Iris pigment epithelial cell (primary cell): Measurements from ENCODE around the gene RASGRF1.
A peak's percentile ranks its signal among the peaks of the same experiment; 100 is the strongest.

ENCODE experiments used
- DNase-seq: peaks from one replicate; pipeline ENCODE4 v3.0.0-alpha.2; 2011; ENCODE audit warnings: low read depth

Gene RASGRF1

DNA sequence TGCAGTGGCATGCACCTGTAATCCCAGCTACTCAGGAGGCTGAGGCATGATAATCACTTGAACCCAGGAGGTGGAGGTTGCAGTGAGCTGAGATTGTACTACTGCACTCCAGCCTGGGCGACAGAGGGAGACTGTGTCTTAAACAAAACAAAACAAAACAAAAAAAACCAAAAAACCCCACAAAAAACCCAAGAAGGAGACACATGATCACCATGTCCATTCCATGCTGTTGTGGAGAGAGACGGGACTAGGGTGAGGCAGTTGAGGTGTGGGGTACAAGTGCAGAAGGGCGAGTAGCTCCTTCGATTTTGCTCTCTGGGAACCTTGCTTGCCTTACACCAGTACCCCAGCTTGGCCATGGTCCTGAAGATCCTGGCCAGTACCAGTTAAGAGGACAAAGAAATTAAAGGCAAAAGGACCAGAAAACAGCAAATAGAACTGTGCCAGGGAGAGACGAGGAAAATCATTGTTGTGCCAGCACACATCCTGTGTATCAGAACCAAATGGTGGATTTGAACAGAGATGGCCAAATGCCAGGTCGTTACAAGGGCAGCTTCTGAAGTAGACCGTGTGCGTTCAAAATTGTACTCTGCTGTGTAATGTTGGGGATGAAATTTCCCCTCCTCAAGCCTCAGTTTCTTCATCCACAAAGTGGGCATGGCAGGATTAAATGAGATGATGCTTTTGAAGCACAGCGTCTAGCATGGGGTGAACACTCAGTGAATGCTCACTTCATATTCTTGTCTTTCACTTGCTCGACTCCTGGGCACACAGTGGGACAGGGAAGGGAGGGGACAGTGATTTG is 102.8 kb downstream of the RASGRF1 start:
- no peak for DNase-seq

DNA sequence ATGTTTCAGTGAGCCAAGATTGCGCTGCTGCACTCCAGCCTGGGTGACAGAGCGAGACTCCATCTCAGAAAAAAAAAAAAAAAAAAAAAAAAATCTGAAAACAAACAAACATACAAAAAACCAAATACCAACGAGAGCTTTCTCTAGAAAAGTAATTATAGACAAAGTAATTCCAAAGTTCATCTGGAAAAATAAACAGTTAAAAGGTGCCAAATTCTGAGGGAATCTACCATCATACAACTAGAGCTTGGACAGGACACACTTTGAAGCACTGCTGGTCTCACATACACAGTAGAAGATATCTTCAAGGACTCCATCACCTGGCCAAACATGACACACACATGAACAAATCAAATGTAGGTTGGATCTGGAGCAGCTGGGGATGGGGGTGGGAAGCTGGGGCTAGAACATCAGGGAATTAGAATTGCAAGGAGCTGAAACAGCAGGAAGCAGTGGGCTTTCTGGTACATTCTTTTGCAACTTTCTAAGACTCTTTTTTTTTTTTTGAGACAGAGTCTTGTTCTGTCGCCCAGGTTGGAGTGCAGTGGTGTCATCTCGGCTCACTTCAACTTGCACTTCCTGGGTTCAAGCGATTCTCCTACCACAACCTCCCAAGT is 104.6 kb downstream of the RASGRF1 start:
- no peak for DNase-seq

DNA sequence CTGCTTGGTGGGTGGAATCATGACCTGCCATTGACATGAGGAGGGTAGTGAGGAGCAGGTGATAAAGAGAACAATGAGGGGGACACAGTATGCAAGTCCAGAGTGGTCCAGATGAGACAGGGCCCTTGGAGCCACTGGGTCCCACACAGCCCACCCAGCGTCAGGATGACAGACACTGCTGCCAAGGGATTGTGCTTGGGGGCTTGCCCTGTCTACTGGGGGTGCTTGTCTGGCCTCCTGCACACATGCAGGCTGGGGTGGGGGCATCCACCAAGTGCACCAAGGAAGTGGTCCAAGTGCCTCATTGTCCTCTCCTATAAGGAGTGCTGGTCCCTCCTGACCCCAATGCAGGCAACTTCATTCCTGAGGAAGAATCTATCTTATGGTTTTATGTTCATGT is 106.5 kb downstream of the RASGRF1 start:
- DNase-seq: no peak

DNA sequence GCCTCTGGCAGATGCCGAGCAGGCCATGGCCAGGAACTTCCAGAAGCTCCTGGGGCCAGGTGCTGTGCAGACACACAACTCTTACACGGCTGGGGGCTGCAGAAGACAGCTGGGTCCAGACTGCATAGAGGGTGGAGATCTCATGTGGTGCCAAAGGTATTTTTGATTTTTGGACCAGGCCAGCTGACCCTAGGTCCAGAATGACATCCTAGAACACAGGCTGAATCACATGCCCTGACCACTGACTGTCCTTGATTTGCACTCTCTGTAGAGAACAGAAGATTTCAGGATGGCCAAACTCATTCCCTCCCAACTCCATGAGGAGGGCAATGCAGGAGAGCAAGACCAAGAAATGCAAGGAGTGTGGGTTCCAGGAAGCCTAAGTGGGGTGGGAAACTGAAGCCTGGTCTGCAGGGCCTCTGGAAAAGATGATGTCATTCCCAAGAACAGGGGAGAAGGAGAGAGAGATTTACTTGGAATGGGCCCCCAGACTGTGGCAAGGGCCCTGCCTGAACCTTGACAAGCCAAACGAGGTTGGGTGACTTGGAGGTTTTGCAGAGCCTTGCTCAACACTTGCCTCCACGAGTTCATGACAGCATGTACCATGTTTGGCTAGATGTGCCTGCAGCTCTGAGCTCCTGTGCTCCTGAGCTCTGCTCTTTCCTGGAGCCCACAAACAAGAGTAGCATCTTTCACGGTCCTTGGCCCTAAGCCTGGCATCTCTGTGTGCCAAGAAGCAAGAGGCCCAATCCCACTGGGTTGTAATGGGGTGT is 107.2 kb downstream of the RASGRF1 start:
- no peak for DNase-seq

DNA sequence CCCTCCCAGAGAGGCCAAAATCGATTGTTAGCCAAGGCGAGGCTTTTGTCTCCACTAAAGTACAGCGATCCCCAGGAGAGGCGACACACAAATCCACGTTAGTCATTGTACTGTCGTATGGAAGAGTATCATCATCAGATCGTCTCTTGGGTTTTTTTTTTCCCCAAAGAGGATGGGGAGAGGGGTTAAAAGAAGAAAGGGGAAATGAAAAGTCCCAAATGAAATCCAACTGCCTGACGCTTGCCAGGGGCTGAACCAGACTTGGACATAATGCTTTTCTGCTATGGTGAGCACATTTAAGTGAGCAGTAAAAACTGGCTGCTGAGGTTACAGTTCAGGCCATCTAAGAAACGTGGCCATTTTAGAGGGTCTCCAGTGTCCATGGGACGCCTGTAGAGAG is 107.8 kb downstream of the RASGRF1 start:
- no peak for DNase-seq

DNA sequence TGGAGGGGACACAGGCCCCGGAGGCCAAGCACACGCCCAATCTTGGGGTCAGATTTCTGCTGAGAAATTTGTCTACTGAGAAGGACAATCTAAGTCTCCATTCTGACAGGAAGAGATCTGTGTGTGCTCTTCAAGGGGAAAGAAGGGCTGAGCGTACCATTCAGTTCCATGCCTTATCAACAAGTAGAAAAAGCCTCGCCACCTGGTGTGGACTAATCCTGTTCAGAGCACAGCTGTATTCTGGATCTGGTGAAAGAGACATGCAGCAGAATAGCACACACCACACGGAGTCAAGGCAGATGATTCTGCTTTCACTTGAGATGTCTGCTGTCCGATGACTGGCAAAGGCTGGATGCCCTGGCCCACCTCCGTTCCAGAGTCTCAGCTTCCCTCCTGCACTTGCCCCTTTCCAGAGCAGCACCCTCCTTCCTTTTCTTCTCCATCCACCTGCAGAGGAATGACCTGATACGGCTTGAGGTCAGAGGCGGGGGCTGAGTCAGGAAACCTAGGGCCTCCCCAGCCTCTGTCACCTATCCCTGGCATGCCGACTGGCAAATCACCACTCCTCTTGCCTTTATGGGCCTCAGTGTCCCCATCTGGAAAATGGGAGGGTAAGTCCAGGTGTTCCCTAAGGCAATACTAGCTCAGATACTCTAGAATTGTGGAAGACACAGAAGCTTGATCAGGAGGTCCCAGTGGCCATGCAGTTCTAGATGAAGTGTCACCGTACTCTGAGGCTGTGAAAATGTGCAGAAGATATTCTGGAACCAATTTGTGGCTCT is 108.9 kb downstream of the RASGRF1 start:
- no peak for DNase-seq

DNA sequence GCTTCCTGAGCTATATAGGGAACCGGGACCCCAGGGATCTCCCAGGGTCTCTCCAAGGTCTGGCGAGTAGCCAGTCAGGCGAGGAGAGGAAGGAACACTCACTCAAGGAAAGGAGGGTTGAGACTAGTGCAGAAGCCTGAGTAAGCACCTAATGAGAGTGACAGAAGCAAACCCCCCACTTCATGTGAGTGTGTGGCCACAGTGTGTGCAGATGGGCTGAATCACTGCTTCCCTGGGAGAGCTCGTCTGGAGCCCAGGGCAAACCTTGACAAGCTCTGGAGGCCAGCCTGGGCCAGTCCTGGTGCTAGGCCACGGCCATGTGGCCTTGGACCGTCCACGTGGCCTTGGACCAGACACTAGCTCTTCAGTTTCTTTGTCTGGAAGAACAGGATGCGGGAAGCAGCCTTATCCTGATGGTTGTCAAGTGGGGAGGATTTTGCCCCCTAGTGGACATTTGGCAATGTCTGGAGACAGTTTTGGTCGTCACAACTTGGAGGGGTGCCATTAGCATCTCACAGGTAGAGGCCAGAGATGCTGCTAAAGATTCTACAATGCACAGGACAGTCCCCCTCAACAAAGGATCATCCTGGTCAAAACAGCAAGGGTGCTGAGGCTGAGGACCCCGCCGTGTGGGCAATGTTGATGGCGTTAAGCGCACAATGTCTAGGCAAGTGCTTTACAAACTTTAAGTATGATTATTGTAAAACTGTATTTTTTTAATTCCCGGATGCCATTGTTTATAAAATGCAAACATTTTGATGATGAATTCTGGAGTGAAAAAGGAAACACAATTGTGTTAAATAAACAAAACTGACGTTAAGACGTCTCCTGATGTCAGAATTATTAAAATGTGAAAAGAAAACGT is 110.9 kb downstream of the RASGRF1 start:
- peak; percentile 79 for DNase-seq

DNA sequence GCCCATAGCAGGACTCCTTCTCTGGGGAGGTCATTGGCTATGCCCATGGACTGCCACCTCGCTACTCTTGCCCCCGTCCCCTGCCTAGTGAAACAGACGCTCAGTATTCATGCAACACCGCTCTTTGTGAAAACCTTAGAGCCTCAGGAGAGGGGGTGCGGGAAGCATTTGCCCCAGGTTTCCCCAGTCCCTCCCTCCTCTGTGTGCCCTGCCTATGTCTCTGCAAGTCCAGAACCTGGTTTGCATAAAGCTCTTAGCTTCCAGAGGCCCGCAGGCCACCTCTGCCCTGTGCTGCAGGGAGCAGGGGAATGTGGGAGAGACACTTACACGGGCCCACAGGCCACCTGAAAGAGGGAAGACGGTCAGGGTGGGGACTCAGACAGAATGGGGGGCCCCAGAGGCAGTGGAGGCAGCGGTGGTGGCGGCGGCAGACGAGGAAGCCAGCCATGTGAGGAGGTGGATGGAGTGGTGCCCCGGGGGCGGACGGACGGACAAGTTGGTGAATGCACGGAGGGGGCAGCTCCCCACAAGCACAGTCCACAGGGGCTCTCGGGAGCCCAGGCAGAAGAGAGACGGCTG is 111.9 kb downstream of the RASGRF1 start:
- no peak for DNase-seq

DNA sequence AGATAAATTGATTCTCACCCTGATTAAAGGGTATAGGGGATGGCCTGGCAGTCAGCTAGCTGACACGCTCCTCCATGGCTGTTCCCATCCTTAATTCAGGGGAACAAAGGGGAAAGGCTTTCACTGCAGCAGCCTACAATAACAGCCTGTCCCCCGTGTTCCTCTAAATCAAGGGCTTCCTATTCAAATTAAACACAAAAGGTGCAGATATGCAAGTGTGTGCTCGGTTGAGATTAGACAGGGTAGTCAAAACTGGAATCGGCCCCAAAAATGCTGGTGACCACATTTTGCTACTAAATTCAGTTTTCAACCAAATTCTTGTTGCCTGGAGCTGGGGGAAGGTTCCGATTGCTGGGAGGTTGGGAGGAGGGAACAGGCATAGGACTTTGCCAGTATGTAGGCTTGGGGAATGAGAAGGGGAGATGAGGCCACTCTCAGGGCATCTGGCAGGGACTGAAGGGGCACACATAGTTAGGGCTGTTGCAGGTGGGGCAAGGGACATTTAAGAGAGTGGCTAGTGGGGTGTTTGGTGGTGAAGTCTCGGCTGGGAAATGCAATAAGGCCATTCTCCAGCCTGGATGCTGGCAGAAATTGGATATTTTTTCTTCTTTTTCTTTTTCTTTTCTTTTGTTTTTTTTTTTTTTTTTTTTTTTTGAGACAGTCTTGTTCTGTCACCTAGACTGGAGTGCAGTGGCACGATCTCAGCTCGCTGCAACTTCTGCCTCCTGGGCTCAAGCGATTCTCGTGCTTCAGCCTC is 112.8 kb downstream of the RASGRF1 start:
- DNase-seq: no peak

DNA sequence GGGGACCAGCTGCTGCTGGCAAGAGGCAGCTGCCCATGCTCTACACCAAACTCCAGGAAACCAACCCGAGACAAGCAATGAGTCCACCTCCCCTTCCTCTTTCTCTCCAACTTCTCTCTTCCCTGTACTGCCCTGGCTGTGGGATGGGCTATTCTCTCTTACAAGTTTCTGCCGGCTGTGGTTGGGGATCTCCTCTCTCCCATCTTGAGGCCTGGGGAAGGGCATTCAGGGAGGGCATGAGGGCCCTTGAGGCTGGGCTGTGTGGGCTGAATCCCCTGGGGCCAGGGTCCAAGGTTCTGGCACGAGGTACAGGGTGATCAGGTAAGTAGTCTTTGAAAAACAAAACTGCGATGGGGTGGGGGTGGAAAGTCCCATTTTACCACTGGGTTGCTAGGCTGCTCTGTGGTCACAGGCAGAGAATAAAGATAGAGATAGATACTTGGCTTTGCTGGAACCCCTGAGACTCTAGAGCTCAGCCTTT is 113.4 kb downstream of the RASGRF1 start:
- no peak for DNase-seq

DNA sequence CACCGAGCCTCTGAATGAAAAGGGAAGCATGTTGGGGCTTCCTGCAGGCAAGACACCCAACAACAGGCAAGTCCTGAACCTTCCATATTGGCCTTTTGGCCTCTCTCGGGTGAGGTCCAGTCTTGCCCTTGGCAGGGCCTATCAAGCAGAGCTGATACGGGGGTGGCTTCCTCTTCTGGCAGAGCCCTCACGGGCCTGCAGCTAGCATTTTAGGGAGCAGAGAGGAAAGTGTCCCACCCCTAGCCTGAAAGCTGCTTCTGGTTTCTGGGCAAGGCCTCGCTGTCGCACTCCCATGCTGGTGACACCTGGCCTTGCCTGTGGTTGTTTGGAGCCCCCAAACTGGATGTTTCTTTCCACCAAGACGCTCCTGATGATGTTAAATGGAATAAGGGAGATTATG is 113.9 kb downstream of the RASGRF1 start:
- no peak for DNase-seq

DNA sequence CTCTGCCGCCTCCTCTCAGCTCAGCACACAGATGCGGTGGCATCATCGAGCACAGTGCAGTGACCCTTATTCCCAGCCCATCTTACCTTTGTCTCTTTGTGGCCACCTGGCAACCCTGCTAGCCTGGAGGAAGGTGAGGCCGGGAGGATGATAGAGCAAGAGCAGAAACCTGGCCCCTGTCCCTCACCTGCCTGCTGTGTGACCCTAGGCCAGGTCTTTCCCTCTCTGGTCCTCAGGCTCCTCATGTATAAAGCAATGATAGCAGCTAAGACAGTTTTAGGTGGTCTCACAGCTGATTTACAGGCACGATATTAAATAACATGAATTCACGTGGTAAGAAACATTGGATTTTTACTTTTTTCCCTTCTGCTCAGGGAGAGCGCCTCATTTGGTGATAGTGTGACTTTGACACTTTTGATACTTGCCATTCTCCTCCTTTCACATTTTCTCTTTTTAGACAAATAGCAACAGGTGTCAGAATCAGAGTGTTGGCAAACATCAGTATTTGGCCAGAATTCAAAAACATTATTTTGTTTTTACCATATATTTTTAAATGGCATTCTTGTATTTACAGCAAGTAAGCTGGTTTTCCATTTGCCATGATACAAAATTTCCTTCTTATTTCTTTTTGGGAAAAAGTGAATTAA is 116.2 kb downstream of the RASGRF1 start:
- DNase-seq: no peak

DNA sequence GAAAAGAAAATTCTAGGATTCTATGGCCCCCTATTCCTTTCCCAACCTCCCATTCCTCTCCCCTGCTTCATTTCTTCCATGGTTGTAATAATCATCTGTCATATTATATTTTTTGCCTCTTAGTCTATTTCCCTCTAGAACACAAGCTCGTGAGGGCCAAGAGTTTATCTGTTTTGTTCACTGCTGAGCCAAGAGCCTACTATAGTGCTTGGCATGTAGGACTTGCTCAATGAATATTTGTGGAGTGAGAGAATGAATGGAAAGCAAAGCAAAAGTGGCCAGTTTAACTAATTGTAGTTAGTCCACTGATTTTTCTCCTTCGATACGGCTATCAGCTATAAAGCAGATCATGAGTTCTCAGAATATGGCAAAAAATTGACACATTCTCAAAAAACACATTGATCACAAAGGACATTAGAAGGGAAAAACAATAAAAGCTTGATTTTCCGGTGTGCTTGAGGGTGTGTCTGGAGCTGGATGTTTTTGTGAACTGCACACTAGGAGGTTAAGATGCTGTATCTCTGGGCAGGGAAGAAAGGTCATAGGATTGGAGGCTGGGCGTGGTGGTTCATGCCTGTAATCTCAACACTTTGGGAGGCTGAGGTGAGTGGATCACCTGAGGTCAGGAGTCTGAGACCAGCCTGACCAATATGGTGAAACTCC is 120.8 kb downstream of the RASGRF1 start:
- DNase-seq: peak; percentile 44

DNA sequence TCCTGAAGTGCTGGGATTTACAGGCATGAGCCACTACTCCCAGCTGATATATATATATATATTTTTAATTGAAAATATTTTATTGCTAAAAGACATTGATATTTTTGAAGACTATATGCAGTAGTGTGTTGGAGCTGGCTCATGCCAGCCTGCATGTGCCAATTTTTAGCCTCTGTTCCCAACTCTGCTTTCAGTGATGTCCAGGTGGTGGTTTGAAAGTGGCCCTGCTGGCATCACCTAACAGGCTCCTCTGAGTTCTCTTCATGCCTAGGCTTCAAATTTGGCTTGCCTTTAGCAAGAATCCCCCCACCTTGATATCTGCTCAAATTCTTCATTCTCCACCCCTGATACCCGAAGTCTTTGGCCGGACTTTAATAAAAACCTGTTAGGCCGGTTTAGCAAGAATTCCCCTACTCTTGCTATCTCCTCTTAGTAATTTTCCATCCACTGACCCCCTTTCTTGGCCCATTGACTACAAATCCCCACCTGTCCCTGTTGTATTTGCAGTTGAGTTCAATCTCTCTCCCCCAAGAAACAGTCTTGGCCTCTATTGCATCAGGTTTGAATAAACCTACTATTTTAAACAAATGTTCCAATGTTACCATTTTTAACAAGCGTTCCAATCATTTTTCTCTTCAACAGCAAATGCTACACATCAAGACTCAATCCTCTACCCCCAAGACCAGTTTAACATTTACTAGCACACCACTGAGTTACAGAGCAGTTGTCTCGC is 121.9 kb downstream of the RASGRF1 start:
- DNase-seq: no peak

DNA sequence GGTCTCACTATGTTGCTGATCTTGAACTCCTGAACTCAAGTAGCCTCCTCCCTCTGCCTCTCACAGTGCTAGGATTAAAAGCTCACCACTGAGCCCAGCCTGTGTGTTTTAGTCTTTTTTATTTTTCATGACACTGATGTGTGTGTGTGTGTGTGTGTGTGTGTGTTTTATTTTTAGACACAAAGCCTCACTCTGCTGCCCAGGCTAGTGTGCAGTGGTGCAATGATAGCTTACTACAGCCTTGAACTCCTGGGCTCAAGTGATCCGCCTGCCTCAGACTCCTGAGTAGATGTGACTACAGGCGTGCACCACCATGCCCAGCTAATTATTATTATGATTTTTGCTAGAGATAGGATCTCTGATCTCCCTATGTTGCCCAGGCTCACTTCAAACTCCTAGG is 122.5 kb downstream of the RASGRF1 start:
- no peak for DNase-seq

DNA sequence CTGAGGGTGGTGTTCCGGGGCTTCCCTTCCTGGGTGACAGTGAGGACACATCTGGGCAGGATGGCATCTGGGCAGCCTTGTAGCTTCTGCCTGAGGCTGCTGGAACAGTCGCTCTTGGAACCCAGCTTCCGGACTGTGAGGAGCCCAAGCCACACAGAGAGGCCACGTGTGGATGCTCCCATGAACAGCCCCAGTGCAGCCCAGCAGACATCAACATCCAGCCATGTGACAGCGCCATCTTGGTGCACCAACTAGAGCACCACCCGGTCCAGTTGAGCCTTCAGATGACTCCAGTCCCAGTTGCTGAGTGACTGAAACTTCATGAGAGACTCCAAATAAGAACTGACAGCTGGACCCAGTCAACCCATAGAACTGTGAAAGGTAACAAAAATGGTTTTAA is 130.3 kb downstream of the RASGRF1 start:
- DNase-seq: no peak

DNA sequence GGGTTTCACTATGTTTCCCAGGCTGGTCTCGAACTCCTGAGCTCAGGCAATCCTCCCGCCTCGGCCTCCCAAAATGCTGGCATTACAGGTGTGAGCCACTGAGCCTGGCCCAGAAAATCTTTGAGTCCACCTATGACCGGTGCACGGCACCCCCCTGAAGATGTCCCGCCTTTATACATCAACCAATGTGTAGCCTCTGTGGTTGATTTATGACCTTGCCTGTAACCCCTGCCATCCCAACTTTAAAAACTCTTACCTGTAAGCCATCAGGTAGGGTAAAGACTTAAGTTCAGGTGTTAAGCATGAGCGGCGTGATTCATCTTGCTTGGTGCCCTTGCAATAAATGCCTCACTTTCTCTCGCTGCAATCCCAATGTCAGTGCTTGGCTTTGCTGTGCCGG is 131.2 kb downstream of the RASGRF1 start:
- no peak for DNase-seq

DNA sequence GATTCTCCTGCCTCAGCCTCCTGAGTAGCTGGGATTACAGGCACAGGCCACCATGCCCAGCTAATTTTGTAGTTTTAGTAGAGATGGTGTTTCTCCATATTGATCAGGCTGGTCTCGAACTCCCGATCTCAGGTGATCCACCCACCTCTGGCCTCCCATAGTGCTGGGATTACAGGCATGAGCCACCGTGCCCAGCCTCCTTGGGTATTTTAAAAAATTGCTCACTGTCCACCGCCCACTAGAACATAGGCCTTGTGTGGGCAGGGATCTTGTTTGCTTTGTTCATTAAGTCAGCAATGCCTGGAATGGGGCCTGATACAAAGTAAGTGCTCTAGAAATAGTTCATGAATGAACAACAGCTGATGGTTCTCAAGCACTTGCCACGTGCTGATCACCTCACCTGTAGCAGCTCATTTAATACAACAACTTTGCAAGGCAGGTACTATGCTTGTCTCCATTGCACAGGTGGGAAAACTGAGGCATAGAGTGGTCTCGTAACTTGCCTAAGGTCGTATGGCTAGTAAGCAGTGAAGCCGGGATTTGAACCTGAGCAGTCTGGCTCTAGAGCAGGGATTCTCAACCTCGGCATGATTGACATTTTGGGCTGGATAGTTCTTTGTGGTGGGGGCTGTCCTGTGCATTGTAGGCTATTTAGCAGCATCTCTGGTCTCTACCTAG is 133.0 kb downstream of the RASGRF1 start:
- no peak for DNase-seq
